B cell (primary cell): ENCODE measurements around the gene NFATC1.

ENCODE experiments used
- CTCF ChIP-seq: fragments of 200-600 bp; IDR thresholded peaks from one replicate; pipeline ENCODE4 v1.8.0; 2022; ENCODE audit warnings: antibody characterized with exemption, mild to moderate bottlenecking
- EZH2 ChIP-seq: IDR thresholded peaks from 2 replicates; pipeline ENCODE4 v1.6.1; 2012; ENCODE audit warnings: borderline replicate concordance, low read depth, mild to moderate bottlenecking, moderate library complexity, low read length; ENCODE audit not compliant: insufficient read depth, poor library complexity, severe bottlenecking

GRCh38 chr18:79356435-79356834, 39.3 kb upstream of the NFATC1 start:
- TF ChIP-seq CTCF (no peak), EZH2 (no peak)
